ENCODE data around the gene OGFOD2.

OGFOD2 gene

GRCh38 chr12:122990961-122991622 is 16.0 kb downstream of the OGFOD2 start:
- no peak for TF ChIP-seq CTCF (conservative IDR thresholded peaks at IDR 0.05)
- no peak overlapping the region for H3K27ac ChIP-seq

GRCh38 chr12:122991623-122992275 is 16.7 kb downstream of the OGFOD2 start:
- no peak overlapping the region for H3K27ac ChIP-seq
- no peak for TF ChIP-seq CTCF (conservative IDR thresholded peaks at IDR 0.05)

GRCh38 chr12:122992386-122992785 is 17.3 kb downstream of the OGFOD2 start:
- H3K27ac ChIP-seq, result no peak overlapping the region
- TF ChIP-seq CTCF (conservative IDR thresholded peaks at IDR 0.05), result no peak

GRCh38 chr12:122994140-122994675 is 19.2 kb downstream of the OGFOD2 start:
- TF ChIP-seq CTCF (conservative IDR thresholded peaks at IDR 0.05), result no peak
- no peak overlapping the region for H3K27ac ChIP-seq

GRCh38 chr12:122994781-122995502 is 19.9 kb downstream of the OGFOD2 start:
- H3K27ac ChIP-seq, result no peak overlapping the region
- no peak for TF ChIP-seq CTCF (conservative IDR thresholded peaks at IDR 0.05)

GRCh38 chr12:122995503-122996187 is 20.6 kb downstream of the OGFOD2 start:
- H3K27ac ChIP-seq, result no peak overlapping the region
- no peak for TF ChIP-seq CTCF (conservative IDR thresholded peaks at IDR 0.05)

- no peak for TF ChIP-seq CTCF (conservative IDR thresholded peaks at IDR 0.05)
- no peak overlapping the region for H3K27ac ChIP-seq
Observed at GRCh38 chr12:122996188-122996601, 21.2 kb downstream of the OGFOD2 start.
